Activated CD8-positive, alpha-beta memory T cell treated with anti-CD3 and anti-CD28 coated beads for 36 hours (primary cell): ENCODE data around the gene RTN4. TPM values are rescaled to one million over a fixed set of nuclear protein-coding genes. Genes with fewer than 3 reads are reported as not detected.
"Not testable (repeated sequence)": the region's sequence is repeated elsewhere in the genome, so short reads cannot be mapped to it uniquely, and the experiment has no call there.

ENCODE experiments used
- CTCF ChIA-PET: fragments of 350-600 bp; sonication (Branson Sonifier 250); formaldehyde crosslinking; loops from one replicate; lab custom pipeline; 2021; ENCODE audit warnings: antibody characterized with exemption; lab: Charles Lee
- POLR2A ChIA-PET: fragments of 350-600 bp; sonication (Branson Sonifier 250); formaldehyde crosslinking; loops from one replicate; lab custom pipeline; 2021; ENCODE audit warnings: antibody characterized with exemption; lab: Charles Lee
- total RNA-seq, 2 experiments: library from RNA; stranded (reverse); gene quantifications; one replicate each; pipeline ENCODE4 v1.2.3, GENCODE V29; 2021

RTN4 gene, protein sequence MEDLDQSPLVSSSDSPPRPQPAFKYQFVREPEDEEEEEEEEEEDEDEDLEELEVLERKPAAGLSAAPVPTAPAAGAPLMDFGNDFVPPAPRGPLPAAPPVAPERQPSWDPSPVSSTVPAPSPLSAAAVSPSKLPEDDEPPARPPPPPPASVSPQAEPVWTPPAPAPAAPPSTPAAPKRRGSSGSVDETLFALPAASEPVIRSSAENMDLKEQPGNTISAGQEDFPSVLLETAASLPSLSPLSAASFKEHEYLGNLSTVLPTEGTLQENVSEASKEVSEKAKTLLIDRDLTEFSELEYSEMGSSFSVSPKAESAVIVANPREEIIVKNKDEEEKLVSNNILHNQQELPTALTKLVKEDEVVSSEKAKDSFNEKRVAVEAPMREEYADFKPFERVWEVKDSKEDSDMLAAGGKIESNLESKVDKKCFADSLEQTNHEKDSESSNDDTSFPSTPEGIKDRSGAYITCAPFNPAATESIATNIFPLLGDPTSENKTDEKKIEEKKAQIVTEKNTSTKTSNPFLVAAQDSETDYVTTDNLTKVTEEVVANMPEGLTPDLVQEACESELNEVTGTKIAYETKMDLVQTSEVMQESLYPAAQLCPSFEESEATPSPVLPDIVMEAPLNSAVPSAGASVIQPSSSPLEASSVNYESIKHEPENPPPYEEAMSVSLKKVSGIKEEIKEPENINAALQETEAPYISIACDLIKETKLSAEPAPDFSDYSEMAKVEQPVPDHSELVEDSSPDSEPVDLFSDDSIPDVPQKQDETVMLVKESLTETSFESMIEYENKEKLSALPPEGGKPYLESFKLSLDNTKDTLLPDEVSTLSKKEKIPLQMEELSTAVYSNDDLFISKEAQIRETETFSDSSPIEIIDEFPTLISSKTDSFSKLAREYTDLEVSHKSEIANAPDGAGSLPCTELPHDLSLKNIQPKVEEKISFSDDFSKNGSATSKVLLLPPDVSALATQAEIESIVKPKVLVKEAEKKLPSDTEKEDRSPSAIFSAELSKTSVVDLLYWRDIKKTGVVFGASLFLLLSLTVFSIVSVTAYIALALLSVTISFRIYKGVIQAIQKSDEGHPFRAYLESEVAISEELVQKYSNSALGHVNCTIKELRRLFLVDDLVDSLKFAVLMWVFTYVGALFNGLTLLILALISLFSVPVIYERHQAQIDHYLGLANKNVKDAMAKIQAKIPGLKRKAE
- total RNA-seq, result 100 to 1,000 TPM; 104 to 107 TPM

DNA sequence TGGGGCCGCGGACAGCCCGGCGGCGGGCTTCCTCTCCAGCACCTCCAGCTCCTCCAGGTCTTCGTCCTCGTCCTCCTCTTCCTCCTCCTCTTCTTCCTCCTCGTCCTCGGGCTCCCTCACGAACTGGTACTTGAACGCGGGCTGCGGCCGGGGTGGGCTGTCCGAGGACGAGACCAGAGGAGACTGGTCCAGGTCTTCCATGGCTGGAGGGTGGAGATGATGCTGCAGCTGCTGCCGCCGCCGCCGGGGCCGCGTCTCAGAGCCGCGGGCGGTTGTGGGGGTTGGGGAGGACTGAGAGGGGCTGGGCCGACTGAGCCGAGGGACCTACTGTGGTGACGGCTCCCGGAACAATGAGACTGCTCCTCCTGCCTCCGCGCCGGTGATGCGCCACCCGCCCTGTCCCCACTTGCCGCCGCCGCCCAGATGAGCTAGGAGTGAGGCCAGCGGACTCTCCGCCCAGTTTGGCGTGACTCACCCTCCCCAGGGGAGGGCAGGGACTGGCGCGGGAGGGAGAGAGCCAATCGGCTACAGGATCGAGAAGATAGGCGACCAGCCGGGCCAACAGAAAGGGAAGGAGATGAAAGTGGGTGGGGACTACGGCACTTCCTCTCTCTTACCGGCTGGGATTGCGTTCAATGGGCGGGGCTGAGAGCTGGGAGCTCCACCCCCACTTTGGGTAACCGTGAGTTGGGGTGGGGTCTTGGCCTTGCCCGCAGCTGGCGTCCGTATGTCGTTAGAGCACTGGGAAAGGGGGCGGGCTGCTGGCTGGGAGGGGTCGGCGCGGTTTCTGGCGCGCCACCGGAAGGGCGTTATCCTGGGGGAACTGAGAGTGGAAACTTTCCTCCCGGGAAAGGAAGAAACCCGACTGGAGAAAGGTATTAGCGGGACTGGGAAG, at the start of gene RTN4:
RTN4 (minus strand) TSS at position 352 of the 895 bp plus-strand sequence; CDS start at position 201, 151 bp downstream.
- CTCF ChIA-PET, result interaction anchor here (1.0 to 2.8 kb wide), 2 partner anchors 23 to 148 kb away, joined by 3 to 17 read pairs; no protein-coding TSS in a partner anchor
- POLR2A ChIA-PET, result interaction anchor here (0.6 to 1.7 kb wide), 7 partner anchors 10 to 1081 kb away, joined by 3 to 11 read pairs (median 5); partner anchors contain the start of genes CLHC1 and RPS27A

DNA sequence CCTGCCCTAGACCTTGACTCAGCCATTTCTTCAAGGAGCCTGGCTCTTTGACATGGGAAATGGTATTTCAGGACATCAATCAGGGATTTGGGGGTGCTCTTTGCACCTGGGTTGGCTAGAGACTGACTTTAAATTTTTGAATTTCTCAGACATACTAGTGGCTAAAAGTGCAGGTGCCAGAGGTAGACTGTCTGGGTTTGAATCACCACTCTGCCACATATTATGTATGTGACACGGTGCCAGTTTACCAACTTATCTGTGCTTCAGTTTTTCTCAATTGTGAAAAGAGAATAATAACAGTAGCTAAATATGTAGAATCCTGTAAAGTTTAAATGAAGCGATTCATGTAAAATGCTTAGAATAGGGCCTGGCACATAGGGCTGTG, 49.2 kb upstream of the RTN4 start:
- ChIA-PET POLR2A (interaction anchor here (0.6 kb wide), 1 partner anchor 124 kb away, joined by 3 read pairs; no protein-coding TSS in a partner anchor), CTCF (no interaction called here)

DNA sequence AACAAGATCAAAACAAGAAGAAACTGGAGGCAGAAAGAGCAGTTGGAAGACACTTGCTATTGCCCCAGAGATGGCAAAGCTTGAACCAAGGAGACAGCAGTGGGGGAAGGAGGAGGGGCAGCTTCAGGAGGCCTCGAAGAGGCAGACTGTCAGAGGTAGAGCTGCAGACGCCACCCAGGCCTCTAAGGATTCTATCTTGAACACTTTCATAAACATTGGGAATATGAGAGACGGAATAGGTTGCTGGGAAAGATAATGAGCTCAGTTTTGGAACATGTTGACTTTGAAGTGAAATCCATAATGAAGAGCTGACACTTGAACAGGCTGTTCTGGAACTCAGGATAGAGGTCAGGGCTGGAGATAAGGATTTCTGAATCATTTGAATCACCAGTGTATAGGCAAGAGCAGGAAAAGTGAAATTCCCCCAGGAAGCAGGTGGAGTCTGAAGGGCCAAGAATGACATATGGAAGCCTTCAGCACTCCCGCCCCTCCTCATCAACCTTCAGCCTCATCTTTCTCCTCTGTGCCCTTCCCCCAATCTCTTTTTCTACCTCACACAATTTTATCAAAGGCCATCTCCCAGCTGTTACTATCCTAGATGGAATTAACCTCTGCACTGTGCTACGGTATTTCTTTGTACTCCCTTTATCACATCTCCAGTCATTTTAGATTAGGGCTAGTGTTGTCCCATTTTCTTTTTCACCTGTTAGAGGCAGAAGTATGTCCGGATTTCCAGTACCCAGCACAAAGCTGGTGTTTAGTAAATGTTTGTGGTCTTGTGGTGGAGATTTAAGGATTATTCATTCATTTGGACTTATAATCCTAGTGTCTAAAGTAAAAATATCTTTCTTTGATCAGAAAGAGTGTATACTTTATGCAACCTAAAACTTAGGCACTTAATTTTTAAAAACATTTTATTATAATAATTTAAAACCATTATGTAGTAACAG, 47.5 kb upstream of the RTN4 start:
- CTCF ChIA-PET, result interaction anchor here (0.7 kb wide), 2 partner anchors 68 to 159 kb away, joined by 3 read pairs; no protein-coding TSS in a partner anchor

DNA sequence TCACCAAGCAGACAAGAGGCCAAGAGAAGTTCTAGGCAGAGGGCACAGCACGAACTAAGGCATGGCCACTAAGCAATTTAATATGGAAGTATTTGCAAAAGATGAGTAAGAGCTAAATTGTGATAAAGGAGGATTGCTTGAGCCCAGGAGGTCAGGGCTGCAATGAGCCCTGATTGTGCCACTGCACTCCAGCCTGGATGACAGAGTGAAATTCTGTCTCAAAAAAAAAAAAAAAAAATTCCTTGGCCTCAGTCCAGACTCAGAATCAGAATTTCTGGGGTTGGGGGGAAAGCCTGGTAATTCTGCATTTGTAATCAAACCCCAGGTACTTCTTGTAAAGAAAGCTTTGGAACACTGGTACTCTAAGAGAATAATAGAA, 46.8 kb upstream of the RTN4 start:
- ChIA-PET POLR2A (no interaction called here), CTCF (interaction anchor here (0.7 kb wide), 2 partner anchors 68 to 159 kb away, joined by 3 read pairs; no protein-coding TSS in a partner anchor)

More for the DNA sequence above, 47.5 kb upstream of the RTN4 start:
- POLR2A ChIA-PET, result no interaction called here

DNA sequence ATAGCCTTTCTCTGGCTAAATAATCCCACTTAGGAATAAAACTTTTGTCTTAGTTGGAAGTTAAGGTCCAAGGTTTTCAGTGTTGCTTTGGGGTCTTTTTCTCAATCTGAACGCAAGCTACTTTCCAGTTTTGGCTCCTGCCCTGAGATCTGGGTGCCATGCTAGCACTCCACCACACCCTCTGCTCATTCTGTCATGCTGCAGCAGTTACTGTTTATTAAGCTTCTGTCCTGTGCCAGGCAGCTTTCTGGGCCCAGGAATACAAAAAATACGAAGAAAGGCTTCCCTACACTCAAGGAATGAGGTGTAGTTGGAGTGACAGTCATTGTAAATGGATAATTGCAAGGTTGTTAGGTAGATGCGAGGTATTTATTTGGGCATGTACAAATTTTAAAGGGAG, 46.3 kb upstream of the RTN4 start:
- CTCF ChIA-PET, result no interaction called here
- POLR2A ChIA-PET, result no interaction called here

DNA sequence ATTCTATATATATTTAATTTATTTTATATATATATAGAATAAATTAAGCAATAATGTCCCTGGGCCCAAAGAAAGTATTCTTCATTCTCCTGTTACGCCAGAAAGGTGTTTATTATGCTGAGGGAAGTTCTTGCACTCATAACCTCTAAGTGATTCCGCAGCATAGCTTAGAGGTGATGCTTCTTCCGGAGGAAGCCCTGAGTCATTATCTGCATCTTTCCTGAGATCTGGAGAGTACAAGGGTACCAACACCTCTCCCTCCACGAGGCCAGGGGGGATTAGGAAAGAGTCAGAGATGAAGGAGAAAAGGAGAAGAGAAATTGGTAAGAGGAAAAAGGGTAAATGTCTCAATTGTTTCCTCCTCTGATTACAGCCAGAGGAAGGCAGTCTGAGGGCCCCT, 43.1 kb upstream of the RTN4 start:
- POLR2A ChIA-PET, result no interaction called here
- CTCF ChIA-PET, result no interaction called here

DNA sequence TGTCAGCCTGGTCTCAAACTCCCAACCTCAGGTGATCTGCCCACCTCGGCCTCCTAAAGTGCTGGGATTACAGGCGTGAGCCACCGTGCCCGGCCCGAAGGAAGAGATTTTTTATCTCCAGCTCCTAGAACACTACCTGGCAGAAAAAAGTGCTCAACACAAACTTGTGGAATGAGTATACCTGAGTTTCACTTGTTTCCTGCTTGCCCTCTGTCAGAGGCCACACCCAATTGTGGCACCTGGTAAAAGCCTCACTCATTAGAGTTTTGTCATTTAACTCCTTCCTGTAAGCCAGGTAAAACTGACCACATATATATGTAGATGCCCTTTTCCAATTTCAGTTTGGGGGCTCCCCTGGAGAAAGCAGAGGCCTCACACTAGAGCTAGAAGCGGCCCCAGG, 42.2 kb upstream of the RTN4 start:
- ChIA-PET CTCF (interaction anchor here (0.9 kb wide), 1 partner anchor 132 kb away, joined by 3 read pairs; no protein-coding TSS in a partner anchor), POLR2A (no interaction called here)

DNA sequence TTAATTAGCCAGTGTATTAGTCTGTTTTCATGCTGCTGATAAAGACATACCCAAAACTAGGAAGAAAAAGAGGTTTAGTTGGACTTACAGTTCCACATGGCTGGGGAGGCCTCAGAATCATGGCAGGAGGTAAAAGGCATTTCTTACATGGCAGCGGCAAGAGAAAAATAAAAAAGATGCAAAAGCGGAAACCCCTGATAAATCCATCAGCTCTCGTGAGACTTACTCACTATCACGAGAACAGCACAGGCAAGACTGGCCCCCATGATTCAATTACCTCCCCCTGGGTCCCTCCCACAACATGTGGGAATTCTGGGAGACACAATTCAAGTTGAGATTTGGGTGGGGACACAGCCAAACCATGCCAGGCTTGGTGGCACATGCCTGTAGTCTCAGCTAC, 41.4 kb upstream of the RTN4 start:
- POLR2A ChIA-PET, result not testable (repeated sequence)
- CTCF ChIA-PET, result interaction anchor here (0.9 kb wide), 1 partner anchor 131 kb away, joined by 3 read pairs; no protein-coding TSS in a partner anchor

DNA sequence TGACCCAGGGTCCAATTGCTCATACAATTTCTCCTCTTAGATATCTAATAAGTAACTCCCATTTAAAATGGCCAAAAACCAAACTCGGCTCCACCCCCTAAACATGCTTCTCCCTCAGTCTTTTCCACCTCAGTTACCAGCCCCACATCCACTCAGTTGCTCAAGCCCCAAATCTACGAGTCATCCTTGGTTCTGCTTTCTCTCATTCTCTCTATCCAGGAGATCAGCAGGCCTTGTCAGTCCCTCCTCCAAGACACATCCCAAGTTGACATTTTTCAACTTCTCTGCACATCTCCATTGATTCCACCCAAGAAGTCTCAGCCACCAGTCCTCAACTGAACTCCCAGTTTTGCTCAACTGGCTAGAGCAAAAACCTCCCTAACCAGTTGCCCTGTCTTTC, 40.5 kb upstream of the RTN4 start:
- CTCF ChIA-PET, result no interaction called here
- POLR2A ChIA-PET, result no interaction called here

DNA sequence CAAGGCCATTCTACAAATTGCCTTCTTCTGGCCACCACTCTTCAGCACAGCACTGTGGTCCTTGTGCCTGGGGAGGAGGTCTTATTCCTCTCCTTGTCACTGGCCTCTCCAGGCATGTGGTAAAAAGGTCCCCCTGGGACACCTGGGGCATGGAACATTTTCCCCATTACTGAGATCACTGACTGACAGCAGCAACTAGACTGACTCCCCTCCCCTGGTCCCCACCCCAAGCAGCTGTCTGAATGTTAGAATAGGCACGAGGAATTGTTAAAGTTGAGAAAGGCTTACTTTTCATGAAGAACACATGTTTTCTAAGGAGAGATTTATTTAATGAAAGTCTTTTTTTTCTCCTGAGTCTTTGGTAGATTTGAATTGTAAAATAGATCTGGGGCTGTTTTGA, 39.5 kb upstream of the RTN4 start:
- CTCF ChIA-PET, result no interaction called here
- POLR2A ChIA-PET, result no interaction called here

DNA sequence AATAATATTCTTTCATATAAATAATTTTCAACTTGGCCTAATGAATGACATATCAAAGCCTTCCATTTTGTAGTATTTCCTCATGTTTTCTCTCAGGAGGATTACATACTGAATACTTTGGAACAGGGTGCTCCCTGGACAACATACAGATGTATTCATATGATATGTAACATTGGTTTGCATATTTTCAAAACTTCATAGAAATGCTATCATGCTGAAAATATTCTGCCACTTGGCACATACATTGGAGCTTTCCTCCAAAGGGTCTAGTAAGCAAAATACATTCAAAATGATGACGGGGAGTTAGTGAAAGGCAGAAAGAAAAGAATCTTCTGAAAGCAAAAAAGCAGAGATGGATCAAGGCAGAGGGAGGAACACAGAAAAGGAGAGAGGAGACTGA, 38.1 kb upstream of the RTN4 start:
- POLR2A ChIA-PET, result no interaction called here
- CTCF ChIA-PET, result no interaction called here

DNA sequence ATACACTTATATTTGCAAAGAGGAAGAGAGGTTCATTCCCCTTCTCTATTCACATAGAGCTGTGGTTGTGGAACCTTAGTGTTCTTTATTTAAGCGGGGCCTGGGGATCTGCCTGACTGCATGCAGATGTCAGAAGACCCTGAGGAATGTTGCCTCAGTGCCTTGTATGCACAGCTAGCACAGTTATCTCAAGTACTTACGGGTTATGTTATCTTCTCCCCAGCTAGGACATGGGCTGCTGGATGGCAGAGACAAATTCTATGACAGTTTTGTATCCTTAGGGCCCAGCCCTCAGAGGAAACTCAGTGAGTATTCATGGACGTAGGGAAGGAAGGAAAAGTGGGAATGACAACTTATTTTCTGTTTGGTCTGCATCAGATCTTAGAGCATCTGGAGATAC, 37.7 kb upstream of the RTN4 start:
- ChIA-PET CTCF (no interaction called here), POLR2A (no interaction called here)

DNA sequence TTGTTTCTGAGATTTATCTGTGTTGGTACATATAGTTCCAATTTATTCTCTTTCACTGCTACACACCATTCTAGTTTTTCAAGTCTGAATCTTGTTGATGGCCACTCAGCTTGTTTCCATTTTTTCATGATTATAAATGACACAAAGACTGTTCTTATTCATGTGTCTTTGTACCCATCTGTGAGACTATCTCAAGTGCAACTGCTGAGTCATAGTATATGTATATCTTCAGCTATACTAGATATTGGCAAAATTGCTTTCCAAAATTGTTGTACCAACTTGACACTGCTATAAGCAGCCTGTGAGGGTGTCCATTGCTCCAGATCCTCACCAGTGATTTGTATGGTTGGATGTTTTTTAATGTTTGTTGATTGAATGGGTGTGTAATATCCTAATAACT, 37.2 kb upstream of the RTN4 start:
- CTCF ChIA-PET, result no interaction called here

DNA sequence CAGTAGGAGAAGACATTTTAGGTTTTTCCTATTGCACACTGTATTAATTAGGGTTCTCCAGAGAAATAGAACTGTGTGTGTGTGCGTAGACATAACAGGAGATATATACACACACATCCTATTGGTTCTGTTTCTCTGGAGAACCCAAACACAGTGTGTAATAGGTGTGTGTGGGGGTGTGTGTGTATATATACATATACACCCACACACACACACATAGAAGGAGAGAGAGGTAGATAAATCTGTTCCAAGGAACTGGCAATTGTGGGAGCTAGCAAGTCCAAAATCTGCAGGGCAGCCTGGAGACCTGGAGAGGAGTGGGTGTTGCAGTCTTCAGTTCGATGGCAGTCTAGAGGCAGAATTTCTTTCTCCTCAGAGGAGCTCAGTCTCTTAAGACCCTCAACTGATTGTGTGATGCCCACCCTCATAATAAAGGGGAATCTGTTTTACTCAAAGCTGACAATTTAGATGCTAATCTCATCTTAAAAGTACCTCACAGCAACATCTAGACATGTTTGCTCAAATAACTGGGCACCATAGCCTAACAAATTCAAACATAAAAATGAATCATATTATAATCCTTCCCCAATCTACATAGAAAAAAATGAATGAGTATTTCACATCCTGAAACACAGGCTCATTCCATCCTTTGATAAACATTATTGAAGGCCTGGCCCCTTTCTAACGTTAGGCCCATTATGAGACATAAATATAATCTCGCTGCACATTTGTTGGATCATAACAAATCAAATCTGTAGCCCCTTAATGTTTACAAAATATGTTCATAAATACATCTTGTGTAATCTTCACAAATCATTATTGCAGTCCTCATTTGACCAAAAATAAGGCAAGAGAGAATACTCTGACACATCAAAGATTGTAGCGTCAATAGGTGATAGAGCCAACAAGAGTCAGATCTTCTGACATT, 35.1 kb upstream of the RTN4 start:
- POLR2A ChIA-PET, result no interaction called here

More for the DNA sequence above, 37.2 kb upstream of the RTN4 start:
- POLR2A ChIA-PET, result no interaction called here

DNA sequence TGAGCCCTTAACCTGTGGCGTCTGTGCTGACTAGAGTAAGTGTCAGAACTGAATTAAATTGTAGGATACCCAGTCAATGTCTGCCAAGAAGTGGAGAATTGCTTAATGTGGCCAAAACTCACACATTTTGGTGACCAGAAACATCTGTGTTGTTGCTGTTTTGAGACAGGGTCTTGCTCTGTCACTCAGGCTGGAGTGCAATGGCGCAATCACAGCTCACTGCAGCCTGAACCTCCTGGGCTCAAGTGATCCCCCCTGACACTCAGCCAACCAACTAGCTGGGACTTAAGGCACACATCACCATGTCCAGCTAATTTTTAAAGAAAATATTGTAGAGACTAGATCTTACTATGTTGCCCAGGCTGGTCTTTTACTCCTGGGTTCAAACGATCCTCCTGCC, 34.4 kb upstream of the RTN4 start:
- POLR2A ChIA-PET, result no interaction called here
- CTCF ChIA-PET, result no interaction called here

More for the DNA sequence above, 35.1 kb upstream of the RTN4 start:
- CTCF ChIA-PET, result no interaction called here

DNA sequence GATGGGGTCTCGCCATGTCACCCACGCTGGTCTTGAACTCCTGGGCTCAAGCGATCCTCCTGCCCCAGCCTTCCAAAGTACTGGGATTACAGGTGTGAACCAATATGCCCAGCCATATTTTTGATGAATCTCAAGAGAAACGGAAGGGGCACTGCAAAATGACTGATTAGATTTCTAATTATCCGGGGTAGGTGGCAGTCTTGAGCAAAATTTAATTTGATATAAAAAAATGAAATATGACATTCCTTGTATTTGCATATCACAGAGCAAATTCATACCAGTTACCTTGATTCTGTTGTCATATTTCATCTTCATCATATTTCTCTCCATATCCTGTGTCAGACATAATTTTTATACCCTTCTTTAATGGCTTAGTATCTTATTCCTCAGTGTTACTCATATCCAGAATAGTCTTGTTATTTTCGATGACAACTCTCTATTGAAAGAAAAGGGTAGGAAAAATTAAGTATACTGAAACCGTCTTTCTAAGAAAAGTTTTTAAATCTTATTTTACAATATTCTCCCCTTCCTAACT, 30.0 kb upstream of the RTN4 start:
- CTCF ChIA-PET, result no interaction called here
- POLR2A ChIA-PET, result no interaction called here
